ENCODE data around the gene ATP1A1.

The ATP1A1 gene

DNA sequence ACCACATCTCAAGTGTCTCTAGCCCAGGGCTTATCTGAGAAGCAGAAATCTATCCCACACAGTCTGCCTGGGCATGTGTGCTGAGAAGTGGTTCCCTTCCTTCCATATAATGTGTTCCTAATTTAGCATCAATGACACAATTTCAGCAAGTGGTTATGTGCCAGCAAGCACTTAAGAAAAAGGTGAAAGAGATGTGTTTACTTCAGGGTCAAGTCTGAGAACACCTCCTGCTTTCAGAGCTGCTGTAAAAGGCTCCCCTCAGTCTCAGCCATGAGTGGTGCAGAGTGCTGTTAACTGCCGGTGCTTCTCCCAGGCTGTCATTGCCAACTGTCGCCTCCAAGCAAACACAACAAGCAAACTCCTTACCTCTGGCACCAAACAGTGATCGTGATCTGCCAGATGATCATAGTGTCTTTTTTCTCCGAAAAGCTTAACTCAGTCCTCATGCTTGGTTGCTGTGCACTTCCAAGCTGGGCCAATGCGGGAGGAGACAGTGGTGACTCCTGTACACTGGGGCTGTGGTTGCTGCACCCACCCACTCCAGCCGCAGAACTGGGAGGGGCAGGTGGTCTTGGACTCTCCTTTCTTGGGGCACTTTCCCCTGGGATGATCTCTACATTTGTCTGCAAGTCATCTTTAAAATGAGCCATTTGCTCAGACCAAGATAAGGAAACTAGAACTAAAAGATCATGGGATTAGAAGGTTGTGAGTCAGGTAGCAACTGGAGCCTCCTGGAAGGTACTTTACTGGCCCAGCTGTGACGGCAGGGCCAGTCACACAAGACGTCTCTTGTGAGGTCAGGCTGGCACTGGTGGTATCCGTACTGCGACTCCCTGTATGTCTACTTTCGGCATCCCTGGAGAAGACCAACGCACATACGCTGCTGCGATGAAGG is 32.4 kb downstream of the ATP1A1 start:
- peaks cover 0 to 86% of the 10 kb centered on the region in 2 experiments; a peak in 1 of 3 replicates for H3K36me3 ChIP-seq (ENCODE audit: control insufficient read depth in 2 of 2, insufficient read depth in 1 of 2, low read length in 2 of 2)
- ChIA-PET POLR2A (interaction anchor here (1.5 kb wide), 1 partner anchor 13 kb away, joined by 5 read pairs; no protein-coding TSS in a partner anchor), CTCF (interaction anchor here (1.1 to 2.3 kb wide), 4 partner anchors 11 to 266 kb away, joined by 3 to 10 read pairs (median 4); no protein-coding TSS in a partner anchor)
- no peaks in the 10 kb centered on the region for H3K4me1 ChIP-seq (ENCODE audit: control insufficient read depth, insufficient read depth, low read length)
- no peak overlapping the region for H3K4me3 ChIP-seq (ENCODE audit: low read depth, low read length)
- no peaks in the 10 kb centered on the region for H3K9me3 ChIP-seq (ENCODE audit: control insufficient read depth, insufficient read depth, low read depth, low read length)
- no peak overlapping the region for H3K27ac ChIP-seq (ENCODE audit: extremely low read depth, low read depth, low read length)
- TF ChIP-seq ZSCAN5A (tag by site-specific recombination; IDR thresholded peaks at IDR 0.05) (no peak), ZNF214 (tag by site-specific recombination; IDR thresholded peaks at IDR 0.05; ENCODE audit: borderline replicate concordance) (no peak), ZBTB8A (tag by site-specific recombination; IDR thresholded peaks at IDR 0.05) (no peak), ZNF174 (tag by site-specific recombination; IDR thresholded peaks at IDR 0.05) (no peak), ZNF169 (tag by site-specific recombination; IDR thresholded peaks at IDR 0.05) (no peak)
- TF ChIP-seq, protein P1, sequence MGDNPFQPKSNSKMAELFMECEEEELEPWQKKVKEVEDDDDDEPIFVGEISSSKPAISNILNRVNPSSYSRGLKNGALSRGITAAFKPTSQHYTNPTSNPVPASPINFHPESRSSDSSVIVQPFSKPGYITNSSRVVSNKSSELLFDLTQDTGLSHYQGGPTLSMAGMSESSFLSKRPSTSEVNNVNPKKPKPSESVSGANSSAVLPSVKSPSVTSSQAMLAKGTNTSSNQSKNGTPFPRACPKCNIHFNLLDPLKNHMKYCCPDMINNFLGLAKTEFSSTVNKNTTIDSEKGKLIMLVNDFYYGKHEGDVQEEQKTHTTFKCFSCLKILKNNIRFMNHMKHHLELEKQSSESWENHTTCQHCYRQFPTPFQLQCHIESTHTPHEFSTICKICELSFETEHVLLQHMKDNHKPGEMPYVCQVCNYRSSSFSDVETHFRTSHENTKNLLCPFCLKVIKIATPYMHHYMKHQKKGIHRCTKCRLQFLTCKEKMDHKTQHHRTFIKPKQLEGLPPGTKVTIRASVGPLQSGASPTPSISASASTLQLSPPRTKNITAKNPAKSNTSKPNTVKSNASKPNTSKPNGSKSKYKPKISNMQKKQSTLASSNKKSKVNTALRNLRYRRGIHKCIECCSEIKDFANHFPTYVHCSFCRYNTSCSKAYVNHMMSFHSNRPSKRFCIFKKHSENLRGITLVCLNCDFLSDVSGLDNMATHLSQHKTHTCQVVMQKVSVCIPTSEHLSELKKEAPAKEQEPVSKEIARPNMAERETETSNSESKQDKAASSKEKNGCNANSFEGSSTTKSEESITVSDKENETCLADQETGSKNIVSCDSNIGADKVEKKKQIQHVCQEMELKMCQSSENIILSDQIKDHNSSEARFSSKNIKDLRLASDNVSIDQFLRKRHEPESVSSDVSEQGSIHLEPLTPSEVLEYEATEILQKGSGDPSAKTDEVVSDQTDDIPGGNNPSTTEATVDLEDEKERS (tag by site-specific recombination; IDR thresholded peaks at IDR 0.05), result no peak

DNA sequence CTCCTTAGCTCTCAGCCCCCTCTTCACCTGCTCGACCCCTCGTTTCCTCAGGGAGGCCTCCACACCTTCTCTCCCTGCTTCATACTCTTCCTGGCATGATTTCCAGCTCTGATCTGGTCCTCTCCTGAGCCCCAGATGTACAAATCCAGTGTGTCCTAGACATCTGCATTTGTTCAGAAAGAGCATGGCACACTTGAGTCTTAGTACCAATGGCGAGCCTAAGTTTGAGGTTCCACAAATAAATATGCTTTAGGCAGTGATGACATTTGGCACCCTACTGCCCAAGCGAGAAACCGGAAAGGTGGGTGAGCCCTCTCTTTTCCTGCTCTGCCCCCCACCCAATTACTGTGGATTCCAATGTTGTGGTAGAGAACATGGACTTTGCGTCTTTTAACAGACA is 34.0 kb downstream of the ATP1A1 start:
- no peak for TF ChIP-seq GLIS1 (tag by site-specific recombination; IDR thresholded peaks at IDR 0.05)
- TF ChIP-seq ZNF18 (tag by site-specific recombination; IDR thresholded peaks at IDR 0.05), result no peak
- TF ChIP-seq ELK4 (IDR thresholded peaks at IDR 0.05; ENCODE audit: borderline replicate concordance, low read depth, low read length), result no peak
- no peak for TF ChIP-seq PBX3 (CRISPR knock-in tag; IDR thresholded peaks at IDR 0.05)
- no peak for TF ChIP-seq ZNF10 (tag by site-specific recombination; IDR thresholded peaks at IDR 0.05)
- no peak for TF ChIP-seq SP7 (tag by site-specific recombination; IDR thresholded peaks at IDR 0.05)
- no peak for TF ChIP-seq ZNF785 (tag by site-specific recombination; IDR thresholded peaks at IDR 0.05)
- TF ChIP-seq ZNF174 (tag by site-specific recombination; IDR thresholded peaks at IDR 0.05), result no peak
- no peak for TF ChIP-seq ZNF16 (tag by site-specific recombination; IDR thresholded peaks at IDR 0.05; ENCODE audit: low read depth)
- no peak for TF ChIP-seq ZNF610 (tag by site-specific recombination; IDR thresholded peaks at IDR 0.05; ENCODE audit: borderline replicate concordance)
- no peak for TF ChIP-seq ZNF510 (tag by site-specific recombination; IDR thresholded peaks at IDR 0.05; ENCODE audit: insufficient replicate concordance)
- TF ChIP-seq, protein P2, sequence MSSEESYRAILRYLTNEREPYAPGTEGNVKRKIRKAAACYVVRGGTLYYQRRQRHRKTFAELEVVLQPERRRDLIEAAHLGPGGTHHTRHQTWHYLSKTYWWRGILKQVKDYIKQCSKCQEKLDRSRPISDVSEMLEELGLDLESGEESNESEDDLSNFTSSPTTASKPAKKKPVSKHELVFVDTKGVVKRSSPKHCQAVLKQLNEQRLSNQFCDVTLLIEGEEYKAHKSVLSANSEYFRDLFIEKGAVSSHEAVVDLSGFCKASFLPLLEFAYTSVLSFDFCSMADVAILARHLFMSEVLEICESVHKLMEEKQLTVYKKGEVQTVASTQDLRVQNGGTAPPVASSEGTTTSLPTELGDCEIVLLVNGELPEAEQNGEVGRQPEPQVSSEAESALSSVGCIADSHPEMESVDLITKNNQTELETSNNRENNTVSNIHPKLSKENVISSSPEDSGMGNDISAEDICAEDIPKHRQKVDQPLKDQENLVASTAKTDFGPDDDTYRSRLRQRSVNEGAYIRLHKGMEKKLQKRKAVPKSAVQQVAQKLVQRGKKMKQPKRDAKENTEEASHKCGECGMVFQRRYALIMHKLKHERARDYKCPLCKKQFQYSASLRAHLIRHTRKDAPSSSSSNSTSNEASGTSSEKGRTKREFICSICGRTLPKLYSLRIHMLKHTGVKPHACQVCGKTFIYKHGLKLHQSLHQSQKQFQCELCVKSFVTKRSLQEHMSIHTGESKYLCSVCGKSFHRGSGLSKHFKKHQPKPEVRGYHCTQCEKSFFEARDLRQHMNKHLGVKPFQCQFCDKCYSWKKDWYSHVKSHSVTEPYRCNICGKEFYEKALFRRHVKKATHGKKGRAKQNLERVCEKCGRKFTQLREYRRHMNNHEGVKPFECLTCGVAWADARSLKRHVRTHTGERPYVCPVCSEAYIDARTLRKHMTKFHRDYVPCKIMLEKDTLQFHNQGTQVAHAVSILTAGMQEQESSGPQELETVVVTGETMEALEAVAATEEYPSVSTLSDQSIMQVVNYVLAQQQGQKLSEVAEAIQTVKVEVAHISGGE (tag by site-specific recombination; conservative IDR thresholded peaks at IDR 0.05; ENCODE audit: low read depth), result no peak
- TF ChIP-seq WT1 (tag by site-specific recombination; IDR thresholded peaks at IDR 0.05), result no peak
- Histone ChIP-seq H3K27ac (ENCODE audit: extremely low read depth, low read depth, low read length) (no peak overlapping the region), H3K4me3 (ENCODE audit: low read depth, low read length) (no peak overlapping the region), H3K9me3 (ENCODE audit: control insufficient read depth, insufficient read depth, low read depth, low read length) (no peaks in the 10 kb centered on the region), H3K36me3 (ENCODE audit: control insufficient read depth in 2 of 2, insufficient read depth in 1 of 2, low read length in 2 of 2) (peaks cover 0 to 71% of the 10 kb centered on the region in 2 experiments; a peak in 1 of 3 replicates), H3K4me1 (ENCODE audit: control insufficient read depth, insufficient read depth, low read length) (no peaks in the 10 kb centered on the region)
- CTCF ChIA-PET, result interaction anchor here (1.1 to 2.3 kb wide), 3 partner anchors 10 to 268 kb away, joined by 3 to 10 read pairs (median 5); no protein-coding TSS in a partner anchor
- POLR2A ChIA-PET, result interaction anchor here (1.4 kb wide), 1 partner anchor 11 kb away, joined by 3 read pairs; no protein-coding TSS in a partner anchor
